GM18520 (cell line): ENCODE data around the gene CD59.
"Not testable (repeated sequence)": the region's sequence is repeated elsewhere in the genome, so short reads cannot be mapped to it uniquely, and the experiment has no call there.

Experiments used
- ATAC-seq: cut with Tn5 transposase; IDR thresholded peaks from one replicate; pipeline ENCODE4 v1.9.1; 2021; ENCODE audit not compliant: unreplicated experiment

CD59 gene

DNA sequence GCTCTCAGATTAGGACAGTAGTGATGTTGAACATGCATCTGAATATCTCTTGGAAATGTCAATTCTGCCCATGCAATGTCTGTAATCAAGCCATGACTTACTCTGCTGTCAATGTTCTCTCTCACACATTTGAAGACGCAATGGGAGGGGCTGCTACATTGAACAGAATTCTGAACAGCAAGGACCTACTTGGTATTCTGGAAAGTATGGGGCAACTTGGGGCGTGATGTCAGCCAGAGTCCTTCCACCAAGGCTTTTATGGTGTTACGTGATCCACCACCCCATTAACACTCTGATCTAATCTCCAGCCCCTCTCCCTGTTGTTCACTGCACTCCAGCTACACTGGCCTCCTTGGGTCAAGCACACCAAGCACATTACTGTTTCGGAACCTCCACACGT is 7.1 kb upstream of the CD59 start:
- no peak for ATAC-seq

DNA sequence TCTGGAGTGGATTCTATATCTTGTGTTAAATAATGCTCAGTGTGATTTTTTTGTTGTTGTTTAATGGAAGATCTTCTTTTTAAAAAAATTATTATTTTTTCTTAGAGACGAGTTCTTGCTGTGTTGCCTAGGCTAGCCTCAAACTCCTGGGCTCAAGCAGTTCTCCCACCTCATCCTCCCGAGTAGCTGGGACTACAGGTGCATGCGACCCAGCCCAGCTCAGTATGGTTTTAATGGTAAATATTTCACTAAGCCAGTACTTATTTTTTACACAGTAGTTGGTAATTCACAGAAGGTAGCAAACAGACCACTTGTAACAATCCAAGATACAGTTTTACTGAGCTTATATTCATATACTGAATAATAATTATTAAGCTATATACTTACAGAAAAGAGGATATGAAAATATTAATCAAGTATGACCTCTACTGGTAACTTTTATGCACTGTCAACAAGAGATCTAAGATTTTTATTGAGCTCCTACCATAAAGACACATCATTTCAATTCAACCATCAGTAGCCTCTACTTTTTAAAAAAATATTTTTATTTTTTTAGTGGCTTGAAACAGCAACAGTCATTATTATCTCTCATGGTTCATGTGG is 6.1 kb upstream of the CD59 start:
- ATAC-seq = no peak

DNA sequence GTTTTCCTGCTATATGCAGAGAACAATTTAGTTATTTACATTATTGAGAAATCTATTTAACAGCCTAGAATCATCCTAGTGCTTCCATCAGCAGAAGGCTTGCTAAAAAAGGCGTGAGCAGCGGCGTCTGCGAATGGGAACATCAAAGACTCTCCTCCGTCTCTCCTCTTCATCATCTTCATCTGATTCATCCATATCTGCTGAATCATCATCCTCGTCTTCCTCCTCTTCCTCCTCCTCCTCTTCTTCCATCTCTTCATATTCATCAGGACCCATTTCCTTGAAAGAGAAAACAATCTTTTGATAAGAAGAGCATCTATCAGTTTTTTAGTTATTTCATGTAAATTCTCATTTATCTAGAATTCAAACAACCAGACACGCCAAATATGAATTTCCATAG is 5.6 kb upstream of the CD59 start:
- ATAC-seq = no peak

DNA sequence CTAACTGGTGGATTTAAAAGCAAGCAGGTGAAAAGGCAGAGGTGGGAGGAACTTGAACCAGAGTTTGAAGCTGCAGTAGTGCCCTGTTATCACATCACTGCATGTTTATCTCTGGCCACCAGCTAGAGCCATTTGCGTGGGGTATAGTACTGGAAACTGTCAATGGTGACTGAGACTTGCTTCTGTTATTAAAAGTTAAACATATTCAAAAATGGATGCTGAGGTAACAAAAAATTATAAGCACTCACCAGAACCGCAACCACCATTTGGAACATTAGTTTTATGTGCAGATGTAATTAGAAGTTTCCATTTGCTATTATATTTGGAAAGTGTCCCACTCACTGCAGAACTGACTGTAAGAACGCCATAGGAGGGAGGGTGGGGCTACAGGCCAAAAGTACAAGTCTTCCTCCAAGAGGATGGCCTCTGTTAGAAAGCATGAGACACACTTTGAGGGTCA is 1.2 kb upstream of the CD59 start:
- ATAC-seq = no peak

DNA sequence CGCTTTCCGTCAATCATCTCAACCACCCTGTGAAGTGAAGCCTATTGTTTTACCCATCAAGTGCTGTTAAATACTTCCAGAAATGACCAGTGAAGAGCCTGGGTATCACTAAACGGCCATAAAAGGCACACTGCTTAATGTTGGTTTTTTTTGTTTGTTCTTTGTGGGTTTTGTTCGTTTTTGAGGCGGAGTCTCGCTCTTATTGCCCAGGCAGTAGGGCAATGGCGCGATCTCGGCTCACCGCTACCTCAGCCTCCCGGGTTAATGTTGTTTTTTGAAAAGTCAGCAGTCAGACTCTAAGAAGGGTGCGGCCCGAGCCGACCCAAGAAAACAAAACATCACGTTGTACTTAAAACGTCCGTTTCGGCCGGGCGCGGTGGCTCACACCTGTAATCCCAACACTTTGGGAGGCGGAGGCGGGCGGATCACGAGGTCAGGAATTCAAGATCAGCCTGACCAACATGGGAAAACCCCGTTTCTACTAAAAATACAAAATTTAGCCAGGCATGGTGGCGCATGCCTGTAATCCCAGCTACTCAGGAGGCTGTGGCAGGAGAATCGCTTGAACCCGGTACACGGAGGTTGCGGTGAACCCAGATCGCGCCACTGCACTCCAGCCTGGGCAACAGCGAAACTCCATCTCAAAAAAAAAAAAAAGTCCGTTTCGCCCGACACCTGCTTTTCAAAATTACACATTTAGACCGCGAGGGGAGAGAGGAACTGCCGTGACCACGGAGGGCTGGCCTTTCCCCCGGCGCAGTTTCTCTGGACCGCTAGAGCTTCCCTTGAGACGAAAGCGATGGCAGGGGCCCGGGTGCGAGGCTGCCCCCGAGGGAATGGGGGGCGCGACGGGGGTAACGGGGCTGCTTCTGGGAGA is 714 bp downstream of the CD59 start:
- peak; percentile 46 for ATAC-seq

DNA sequence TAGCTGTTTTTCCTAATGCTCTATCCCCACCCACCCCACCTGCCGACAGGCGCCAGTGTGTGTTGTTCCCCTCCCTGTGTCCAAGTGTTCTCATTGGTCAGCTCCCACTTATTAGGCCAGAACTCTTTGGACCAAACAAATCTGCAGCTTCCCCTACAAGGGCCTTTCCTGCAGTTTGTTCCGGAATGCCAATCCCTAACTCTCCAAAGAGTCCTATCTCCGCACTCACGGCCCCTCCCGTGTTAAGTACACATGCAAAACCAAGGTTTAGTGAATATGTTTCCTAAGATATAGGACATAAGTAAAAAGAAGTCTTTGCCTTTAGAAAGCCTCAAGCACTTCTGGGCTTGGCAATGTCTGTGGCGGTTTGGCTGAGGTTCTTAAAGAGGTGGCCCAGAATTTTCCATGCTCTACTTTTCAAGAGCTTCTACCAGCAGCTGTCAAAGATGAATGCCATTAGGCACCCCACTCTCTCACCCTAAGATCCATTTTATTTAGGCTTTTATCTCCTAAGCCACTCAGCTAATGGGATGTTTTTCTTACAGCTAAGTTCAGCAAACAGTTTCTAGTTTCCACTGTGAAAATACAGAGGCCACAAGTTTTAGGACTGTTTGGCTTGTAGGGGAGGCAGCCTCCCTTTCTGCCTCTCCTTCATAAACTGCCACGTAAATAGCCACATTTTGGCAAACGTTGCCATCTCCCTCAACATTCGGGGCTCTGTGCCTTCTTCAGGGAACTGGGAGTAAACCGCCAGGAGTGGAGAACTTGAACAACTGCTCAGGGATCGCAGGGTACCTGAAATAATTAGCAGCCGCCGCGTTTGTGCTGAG is 1.6 kb downstream of the CD59 start:
- no peak for ATAC-seq

DNA sequence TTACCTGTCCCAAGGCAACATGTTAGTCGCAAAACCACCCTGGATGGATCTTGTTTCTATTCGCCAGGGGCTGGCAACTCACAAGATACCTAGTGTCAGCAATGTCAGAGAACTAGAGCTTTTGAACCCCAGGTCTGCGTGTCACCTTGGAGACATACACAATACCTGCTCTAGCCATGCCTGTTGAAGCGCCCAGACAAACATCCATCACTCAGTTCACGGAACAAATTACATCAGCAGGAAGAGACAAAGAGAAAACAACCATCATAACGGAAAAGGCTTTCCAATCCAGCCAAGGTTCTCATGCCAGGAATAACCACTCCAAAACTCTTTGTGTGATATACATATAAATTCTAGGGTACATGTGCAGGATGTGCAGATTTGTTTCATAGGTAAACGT is 2.2 kb downstream of the CD59 start:
- ATAC-seq = no peak

DNA sequence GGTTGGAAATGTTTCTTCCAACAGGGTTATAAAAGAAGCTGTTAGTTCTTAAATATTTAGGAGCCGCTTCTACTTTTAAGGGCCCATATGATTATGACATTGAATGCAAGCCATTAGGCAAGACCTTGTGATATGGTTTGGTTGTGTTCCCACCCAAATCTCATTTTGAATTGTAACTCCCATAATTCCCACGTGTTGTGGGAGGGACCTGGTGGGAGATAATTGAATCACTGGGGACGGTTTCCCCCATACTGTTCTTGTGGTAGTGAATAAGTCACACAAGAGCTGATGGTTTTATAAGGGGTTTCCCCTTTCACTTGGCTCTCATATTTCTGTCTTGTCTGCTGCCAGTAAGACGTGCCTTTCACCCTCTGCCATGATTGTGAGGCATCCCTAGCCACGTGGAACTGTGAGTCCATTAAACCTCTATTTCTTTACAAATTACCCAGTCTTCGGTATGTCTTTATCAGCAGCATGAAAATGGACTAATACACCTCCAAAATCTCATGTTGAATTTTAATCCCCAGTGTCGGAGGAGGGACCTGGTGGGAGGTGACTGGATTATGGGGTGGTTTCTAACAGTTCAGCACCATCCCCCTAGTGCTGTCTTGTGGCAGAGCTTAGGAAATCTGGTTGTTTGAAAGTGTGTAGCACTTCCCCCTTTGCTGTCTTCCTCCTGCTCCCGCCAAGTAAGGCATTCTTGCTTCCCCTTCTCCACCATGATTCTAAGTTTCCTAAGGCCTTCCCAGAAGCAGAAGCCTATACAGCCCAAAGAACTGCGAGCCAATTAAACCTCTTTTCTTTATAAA is 4.3 kb downstream of the CD59 start:
- ATAC-seq = no peak

DNA sequence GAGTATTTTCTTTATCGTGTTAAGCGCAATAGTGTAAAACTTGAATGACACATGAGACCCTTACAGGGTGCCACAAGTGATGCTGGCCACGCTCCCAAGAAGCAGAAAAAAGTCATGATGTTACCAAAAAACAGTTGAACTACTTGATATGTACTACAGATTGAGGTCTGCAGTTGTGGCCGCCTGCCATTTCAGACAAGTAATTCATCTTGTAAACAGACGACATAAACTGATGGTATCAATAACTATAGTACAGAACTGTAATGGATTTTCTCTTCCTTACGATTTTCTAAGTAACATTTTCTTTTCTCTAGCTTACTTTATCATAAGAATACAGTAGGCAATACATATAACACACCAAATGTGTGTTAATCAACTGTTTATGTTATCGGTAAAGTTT is 5.5 kb downstream of the CD59 start:
- no peak for ATAC-seq

DNA sequence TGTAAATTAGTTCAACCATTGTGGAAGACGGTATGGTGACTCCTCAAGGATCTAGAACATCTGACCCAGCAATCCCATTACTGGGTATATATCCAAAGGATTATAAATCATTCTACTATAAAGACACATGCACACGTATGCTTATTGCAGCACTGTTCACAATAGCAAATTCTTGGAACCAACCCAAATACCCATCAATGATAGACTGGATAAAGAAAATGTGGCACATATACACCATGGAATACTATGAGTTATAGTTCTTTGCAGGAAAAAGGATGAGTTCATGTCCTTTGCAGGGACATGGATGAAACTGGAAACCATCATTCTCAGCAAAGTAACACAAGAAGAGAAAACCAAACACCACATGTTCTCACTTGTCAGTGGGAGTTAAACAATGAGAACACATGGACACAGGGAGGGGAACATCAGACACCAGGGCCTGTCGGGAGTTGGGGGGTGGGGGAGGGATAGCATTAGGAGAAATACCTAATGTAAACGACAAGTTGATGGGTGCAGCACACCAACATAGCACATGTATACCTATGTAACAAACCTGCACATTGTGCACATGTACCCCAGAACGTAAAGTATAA is 7.1 kb downstream of the CD59 start:
- ATAC-seq = not testable (repeated sequence)

DNA sequence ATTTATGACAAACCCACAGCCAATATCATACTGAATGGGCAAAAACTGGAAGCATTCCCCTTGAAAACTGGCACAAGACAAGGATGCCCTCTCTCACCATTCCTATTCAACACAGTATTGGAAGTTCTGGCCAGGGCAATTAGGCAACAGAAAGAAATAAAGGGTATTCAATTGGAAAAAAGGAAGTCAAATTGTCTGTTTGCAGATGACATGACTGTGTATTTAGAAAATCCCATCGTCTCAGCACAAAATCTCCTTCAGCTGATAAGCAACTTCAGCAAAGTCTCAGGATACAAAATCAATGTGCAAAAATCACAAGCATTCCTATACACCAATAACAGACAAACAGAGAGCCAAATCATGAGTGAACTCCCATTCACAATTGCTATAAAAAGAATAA is 8.7 kb downstream of the CD59 start:
- not testable (repeated sequence) for ATAC-seq

DNA sequence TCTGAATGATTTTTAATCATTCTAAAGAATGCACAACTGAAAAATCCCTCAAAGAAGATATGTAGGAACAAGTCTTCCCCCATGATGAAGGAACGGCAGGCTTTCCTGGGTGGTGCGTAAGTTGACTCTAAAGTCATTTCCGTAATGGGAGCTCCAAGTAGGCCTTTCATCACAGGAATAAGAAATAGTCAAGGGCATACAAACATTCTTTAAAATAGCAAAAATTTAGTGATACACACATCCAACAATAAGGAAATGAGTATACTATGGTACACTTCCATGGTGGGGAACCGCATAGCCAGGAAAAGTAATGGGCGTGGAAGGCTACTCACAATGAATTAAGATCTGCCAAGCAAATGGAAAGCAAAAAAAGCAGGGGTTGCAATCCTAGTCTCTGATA is 10.7 kb downstream of the CD59 start:
- ATAC-seq = no peak

DNA sequence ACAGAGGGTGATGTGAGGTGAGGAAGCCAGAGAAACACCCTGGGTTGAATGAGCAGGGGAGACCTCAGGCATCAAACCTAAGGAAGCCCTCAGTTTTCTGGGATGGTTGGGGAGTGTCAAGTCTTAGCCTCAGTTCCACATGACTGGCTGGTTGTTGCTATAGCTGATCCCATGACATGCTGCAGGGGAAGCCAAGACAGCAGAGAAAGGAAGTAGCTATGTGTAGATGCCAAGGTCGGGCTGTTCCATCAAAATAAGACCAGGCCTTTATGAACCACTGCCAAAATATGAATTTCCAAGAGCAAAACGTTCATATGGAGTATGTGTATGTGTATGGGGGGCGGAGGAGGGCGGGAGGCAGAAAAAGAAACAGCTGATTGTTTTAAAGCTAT is 11.6 kb downstream of the CD59 start:
- ATAC-seq = no peak

DNA sequence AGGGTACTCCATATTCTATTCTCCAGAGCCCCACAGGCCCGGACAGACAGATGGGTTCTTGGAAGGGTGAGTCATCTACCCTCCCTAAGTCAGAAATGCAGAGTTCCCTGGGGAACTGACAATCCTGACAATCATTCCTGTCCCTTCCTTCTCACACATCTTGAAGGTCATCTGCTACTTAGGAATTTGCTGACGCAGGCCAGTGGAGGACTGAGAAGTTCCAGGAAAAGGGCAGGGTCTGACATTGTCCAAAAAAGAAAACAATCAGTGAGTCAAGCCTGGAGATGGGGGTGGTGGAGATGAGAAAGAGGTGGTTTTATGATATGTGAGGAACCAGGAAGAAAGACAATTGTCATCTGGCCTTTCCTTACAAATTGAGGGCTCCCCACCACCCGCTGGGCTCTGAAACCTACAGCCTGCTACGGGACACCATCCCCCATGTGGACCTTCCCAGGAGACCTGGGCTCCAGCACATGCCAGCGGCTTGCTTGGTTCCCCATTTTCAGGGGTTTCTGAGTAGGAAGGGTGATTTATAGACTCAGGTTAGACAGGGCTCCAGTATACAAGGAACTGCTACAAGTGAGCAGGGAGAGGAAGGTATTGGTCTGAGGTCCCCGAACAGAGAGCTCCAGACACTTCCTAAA is 12.9 kb downstream of the CD59 start:
- no peak for ATAC-seq

DNA sequence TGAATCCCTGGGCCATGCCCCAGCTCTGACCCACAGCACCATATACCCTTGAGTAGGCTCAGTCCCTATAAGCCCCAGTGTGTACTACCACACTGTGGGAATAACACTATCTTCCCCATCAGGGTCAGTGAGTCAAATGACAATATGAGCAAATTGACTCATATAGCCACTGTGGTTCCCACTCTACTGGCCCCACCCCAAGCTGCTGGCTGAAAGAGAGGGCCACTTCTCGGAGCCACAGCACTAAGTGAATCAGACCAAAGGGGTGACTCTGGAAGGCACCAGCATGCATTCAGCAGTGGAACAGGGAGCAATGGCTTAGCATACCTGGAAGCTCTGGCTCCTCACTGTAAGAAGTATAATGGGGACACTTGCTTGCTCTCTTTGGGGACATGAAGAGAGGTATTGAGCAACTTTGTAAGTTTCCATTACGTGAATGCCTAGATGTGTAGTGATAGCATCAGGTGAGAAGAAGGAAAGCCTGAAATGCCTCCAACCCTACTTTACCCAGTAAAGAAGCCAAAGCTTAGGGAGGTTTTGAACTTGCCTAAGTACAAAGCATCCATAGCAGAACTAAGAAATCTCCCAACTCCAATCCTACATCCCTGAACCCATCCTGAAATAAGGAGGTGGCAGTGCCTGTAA is 13.5 kb downstream of the CD59 start:
- ATAC-seq = peak; percentile 89

DNA sequence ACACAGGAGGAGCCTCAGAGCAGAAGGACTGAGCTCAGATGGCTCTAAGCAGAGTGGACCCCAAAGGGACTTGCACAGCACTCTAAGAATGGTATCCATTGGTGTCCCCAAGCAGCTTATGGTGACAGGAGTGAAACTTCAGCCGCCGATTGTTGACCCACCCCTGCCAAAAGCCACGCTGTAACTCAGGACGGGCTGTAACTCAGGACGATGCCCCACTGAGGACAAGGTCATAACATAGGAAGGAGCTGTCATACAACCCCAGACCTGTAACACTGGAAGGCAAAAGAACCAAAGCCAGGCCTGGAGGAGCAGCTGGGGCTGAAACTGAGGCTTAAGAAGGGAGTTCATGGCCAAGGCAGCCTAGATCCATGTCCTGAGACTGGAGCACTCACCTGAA is 14.2 kb downstream of the CD59 start:
- no peak for ATAC-seq

DNA sequence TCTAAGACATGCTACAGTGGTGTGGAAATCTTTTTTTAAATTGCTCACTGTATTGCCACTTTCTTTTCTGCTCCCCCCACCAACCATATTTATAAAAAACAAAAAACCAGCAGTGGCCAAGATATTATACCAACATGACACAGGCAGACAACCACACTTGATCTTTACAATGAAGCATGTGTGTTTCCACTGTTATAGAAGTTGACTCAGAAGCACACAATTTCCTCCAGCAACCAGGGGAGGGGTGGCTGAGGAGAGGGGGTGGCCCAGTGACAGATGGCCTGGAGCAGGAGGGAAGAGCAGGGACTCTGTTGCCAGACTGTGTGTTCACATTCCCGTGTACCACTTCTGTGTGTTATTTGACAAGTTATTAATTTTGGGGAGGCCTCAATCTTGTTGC is 14.8 kb downstream of the CD59 start:
- ATAC-seq = no peak

DNA sequence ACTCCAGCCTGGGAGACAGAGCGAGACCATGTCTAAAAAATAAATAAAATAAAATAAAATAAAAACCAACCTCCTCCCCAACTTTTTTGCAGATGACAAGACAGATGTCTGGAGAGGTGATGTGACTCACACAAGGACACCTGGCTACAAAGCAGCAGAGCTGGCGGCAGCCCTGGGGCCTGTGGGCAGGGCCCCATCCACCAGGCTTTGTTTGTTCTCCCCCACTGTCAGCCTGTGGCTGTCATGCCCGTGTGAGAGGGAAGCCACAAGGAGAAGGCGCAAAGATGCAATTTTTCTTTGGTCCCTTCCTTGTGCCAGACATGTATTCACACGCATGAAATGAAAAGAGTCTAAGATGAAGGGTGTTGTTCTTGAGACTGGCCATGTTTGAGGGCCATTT is 16.6 kb downstream of the CD59 start:
- no peak for ATAC-seq

DNA sequence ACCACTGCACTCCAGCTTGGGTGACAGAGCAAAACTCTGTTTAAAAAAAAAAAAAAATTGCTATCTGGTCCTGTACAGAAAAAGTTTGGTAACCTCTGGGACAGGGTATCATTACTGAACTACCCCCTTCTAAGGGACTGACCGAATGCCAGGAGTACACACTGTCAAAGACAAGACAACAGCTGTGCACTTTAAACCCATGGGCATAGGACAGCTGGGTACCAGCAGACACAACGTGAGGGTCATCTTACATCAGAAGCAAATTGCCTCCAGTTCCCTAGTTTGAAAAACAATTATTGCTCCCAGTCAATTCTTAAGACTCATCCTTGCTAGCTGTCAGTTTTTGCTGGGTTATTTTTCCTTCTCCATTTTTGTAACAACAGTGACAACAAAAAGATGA is 17.8 kb downstream of the CD59 start:
- no peak for ATAC-seq

DNA sequence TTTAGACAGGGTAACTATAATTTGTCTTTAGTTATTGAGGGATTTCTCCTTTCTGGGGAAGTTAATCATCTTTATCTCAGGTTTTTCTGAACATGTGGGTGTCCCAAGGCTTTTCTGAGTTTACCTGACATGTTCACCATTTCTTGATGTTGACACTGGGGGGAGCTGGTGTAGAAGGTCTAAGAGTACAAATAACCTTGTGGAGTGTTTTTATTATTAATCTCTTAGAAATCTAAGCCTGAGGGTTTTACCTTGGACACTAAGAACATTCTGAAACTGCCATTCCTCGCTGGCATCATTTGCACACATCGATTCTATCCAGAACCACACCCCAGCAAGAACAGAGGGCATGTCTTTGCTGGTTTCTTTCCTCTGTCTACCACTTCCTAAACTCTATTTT is 20.0 kb downstream of the CD59 start:
- ATAC-seq = no peak
